Testis (tissue), 2 donors: ENCODE data around the gene MYO15B.

Source experiments
- POLR2A ChIP-seq: fragments of 450-650 bp; IDR thresholded peaks from one replicate; pipeline ENCODE4 v1.6.1; 2017; ENCODE audit warnings: antibody characterized with exemption, mild to moderate bottlenecking, moderate library complexity
- TF ChIP-seq, protein P1 (sequence below), 3 experiments: fragments of 450-650 bp in 2 of 3; fragments of 200-600 bp in 1 of 3; sonication (generic) in 1 of 3; IDR thresholded peaks; one replicate each; pipeline ENCODE4 v1.5.1; 2016 to 2019; ENCODE audit warnings: antibody characterized with exemption in 3 of 3, mild to moderate bottlenecking in 2 of 3, moderate library complexity in 1 of 3

GRCh38 chr17:75614006-75614405, 26.4 kb downstream of the MYO15B start:
- TF ChIP-seq, protein P1, sequence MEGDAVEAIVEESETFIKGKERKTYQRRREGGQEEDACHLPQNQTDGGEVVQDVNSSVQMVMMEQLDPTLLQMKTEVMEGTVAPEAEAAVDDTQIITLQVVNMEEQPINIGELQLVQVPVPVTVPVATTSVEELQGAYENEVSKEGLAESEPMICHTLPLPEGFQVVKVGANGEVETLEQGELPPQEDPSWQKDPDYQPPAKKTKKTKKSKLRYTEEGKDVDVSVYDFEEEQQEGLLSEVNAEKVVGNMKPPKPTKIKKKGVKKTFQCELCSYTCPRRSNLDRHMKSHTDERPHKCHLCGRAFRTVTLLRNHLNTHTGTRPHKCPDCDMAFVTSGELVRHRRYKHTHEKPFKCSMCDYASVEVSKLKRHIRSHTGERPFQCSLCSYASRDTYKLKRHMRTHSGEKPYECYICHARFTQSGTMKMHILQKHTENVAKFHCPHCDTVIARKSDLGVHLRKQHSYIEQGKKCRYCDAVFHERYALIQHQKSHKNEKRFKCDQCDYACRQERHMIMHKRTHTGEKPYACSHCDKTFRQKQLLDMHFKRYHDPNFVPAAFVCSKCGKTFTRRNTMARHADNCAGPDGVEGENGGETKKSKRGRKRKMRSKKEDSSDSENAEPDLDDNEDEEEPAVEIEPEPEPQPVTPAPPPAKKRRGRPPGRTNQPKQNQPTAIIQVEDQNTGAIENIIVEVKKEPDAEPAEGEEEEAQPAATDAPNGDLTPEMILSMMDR (IDR thresholded peaks at IDR 0.05) = no peak
- TF ChIP-seq POLR2A = no peak
